Osteocyte (in vitro differentiated cells): Measurements from ENCODE around the gene DNAH14. TPM values are rescaled to one million over a fixed set of nuclear protein-coding genes. Genes with fewer than 3 reads are reported as not detected.
A peak's percentile ranks its signal among the peaks of the same experiment; 100 is the strongest.

ENCODE experiments used
- DNase-seq: peaks from one replicate; pipeline ENCODE4 v3.0.0; 2021; ENCODE audit warnings: mixed read lengths; ENCODE audit not compliant: unreplicated experiment; ENCODE audit errors: extremely low spot score
- H3K27ac Mint-ChIP-seq: one replicate; pipeline ENCODE4 v1.8.0; 2021; ENCODE audit warnings: mild to moderate bottlenecking, mixed read lengths; ENCODE audit not compliant: unreplicated experiment
- H3K27me3 Mint-ChIP-seq: one replicate; pipeline ENCODE4 v1.8.0; 2021; ENCODE audit warnings: mixed read lengths; ENCODE audit not compliant: unreplicated experiment
- H3K36me3 Mint-ChIP-seq: one replicate; pipeline ENCODE4 v1.8.0; 2021; ENCODE audit warnings: mixed read lengths; ENCODE audit not compliant: unreplicated experiment
- H3K4me1 Mint-ChIP-seq: one replicate; pipeline ENCODE4 v1.8.0; 2021; ENCODE audit warnings: mixed read lengths; ENCODE audit not compliant: unreplicated experiment
- H3K4me3 Mint-ChIP-seq: one replicate; pipeline ENCODE4 v1.8.0; 2021; ENCODE audit warnings: mild to moderate bottlenecking, moderate library complexity, mixed read lengths; ENCODE audit not compliant: unreplicated experiment
- H3K9me3 Mint-ChIP-seq: one replicate; pipeline ENCODE4 v1.8.0; 2021; ENCODE audit warnings: mixed read lengths; ENCODE audit not compliant: unreplicated experiment
- total RNA-seq: library from RNA; stranded (reverse); gene quantifications from 2 replicates; pipeline ENCODE4 v1.2.1, GENCODE V29; 2021
- TF ChIP-seq, protein P1 (sequence below): fragments of 200-600 bp; sonication (generic); IDR thresholded peaks from 2 replicates; pipeline ENCODE4 v1.5.0; 2021; ENCODE audit warnings: antibody characterized with exemption, mild to moderate bottlenecking, moderate library complexity

Gene DNAH14
- total RNA-seq, 1 donor from 2014 or later, result 14.3 TPM

GRCh38 chr1:225441314-225442122 is 512.0 kb downstream of the DNAH14 start:
- Mint-ChIP-seq H3K9me3 (no peaks in the 10 kb centered on the region), H3K27me3 (no peaks in the 10 kb centered on the region), H3K27ac (peak overlapping the region; percentile 15), H3K4me3 (no peak overlapping the region), H3K4me1 (peaks cover 11% of the 10 kb centered on the region), H3K36me3 (no peaks in the 10 kb centered on the region)
- no peak for DNase-seq
- TF ChIP-seq, protein P1, sequence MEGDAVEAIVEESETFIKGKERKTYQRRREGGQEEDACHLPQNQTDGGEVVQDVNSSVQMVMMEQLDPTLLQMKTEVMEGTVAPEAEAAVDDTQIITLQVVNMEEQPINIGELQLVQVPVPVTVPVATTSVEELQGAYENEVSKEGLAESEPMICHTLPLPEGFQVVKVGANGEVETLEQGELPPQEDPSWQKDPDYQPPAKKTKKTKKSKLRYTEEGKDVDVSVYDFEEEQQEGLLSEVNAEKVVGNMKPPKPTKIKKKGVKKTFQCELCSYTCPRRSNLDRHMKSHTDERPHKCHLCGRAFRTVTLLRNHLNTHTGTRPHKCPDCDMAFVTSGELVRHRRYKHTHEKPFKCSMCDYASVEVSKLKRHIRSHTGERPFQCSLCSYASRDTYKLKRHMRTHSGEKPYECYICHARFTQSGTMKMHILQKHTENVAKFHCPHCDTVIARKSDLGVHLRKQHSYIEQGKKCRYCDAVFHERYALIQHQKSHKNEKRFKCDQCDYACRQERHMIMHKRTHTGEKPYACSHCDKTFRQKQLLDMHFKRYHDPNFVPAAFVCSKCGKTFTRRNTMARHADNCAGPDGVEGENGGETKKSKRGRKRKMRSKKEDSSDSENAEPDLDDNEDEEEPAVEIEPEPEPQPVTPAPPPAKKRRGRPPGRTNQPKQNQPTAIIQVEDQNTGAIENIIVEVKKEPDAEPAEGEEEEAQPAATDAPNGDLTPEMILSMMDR, result peak; percentile 23

- DNase-seq, result peak; percentile 74
- TF ChIP-seq, protein P1, result no peak
- H3K9me3 Mint-ChIP-seq, result no peaks in the 10 kb centered on the region
- no peaks in the 10 kb centered on the region for H3K27me3 Mint-ChIP-seq
- H3K4me3 Mint-ChIP-seq, result no peak overlapping the region
- no peak overlapping the region for H3K27ac Mint-ChIP-seq
- H3K36me3 Mint-ChIP-seq, result no peaks in the 10 kb centered on the region
- peaks cover 11% of the 10 kb centered on the region for H3K4me1 Mint-ChIP-seq
Observed at GRCh38 chr1:225442123-225442505, 512.6 kb downstream of the DNAH14 start.

DNA sequence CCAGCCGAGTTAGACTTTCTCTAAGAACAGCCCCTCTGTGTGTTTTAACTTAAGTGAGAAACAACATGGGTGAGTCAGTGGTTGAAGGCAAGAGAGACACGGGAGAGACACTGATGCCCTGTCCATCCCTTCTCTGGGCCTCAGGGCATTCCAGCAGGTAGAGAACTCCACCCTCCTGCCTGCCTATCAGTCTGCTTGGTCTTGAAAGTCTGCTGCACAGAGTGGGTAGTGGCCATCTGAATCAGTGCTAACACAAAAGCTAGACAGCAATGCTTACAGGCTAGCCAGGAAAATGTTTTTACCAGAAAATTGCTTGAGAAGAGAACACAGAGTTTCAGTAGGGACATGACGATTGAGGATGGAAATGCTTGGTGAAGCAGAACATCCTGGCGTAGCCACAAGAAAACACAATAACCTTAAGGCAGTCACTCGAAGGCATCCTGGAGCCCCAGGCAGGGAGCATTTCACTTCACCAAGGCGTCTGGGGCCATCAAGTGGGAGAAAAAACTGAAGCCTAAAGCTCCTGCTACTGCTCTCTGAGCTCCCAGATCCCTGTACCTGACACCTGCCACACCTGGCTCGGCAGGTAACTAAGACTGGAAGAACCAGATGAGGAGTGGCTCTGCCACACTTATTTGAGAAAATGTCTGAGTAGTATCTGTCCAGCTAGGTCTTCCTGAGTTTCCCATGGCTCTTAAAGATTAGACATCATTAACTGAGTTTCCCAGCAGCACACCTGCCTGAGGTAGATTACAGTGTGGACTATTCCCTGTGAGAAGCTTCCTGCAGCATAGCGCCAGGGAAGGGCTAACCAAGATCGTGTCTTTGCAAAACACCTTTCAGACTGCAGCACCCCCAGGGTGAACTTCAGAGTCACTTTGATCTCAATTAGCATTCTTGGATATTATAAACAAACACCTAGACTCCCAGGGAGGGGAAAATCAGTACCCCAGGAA is 516.4 kb downstream of the DNAH14 start:
- no peak for DNase-seq
- Mint-ChIP-seq H3K4me1 (peaks cover 11% of the 10 kb centered on the region), H3K4me3 (no peak overlapping the region), H3K27ac (no peak overlapping the region), H3K9me3 (no peaks in the 10 kb centered on the region), H3K27me3 (peaks cover 8% of the 10 kb centered on the region), H3K36me3 (no peaks in the 10 kb centered on the region)
- TF ChIP-seq, protein P1, result no peak

DNA sequence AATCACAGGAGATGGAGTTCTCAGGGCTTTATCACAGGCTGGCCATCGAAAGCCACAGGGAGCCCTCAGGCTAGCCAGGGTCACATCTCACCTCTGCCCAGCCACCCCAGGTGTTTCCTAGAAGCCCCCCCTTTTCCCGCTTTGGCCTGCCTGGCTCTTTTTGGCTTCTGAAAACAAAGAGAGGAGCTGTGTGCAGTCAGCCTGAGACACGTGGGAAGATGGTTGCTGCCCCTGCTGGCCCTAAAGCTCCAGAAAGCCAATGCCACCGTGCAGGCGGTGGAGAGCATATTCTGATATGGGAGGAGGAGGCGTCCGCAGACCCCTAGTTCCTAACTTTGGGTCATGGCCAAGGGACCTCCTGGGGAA is 517.1 kb downstream of the DNAH14 start:
- no peaks in the 10 kb centered on the region for H3K9me3 Mint-ChIP-seq
- H3K36me3 Mint-ChIP-seq, result no peaks in the 10 kb centered on the region
- no peak overlapping the region for H3K27ac Mint-ChIP-seq
- TF ChIP-seq, protein P1, result no peak
- no peak overlapping the region for H3K4me3 Mint-ChIP-seq
- peaks cover 11% of the 10 kb centered on the region for H3K4me1 Mint-ChIP-seq
- DNase-seq, result no peak
- peaks cover 8% of the 10 kb centered on the region for H3K27me3 Mint-ChIP-seq
